Iris pigment epithelial cell (primary cell): Measurements from ENCODE around the gene SLC35F5.
"Not testable (repeated sequence)": the region's sequence is repeated elsewhere in the genome, so short reads cannot be mapped to it uniquely, and the experiment has no call there.

Source experiments
- DNase-seq: peaks from one replicate; pipeline ENCODE4 v3.0.0-alpha.2; 2011; ENCODE audit warnings: low read depth

Gene SLC35F5

GRCh38 chr2:113756355-113757137, at the start of gene SLC35F5:
SLC35F5 (minus strand) TSS chr2:113756642; CDS start chr2:113756409, 233 bp downstream.
- peak; percentile 90 for DNase-seq

DNA sequence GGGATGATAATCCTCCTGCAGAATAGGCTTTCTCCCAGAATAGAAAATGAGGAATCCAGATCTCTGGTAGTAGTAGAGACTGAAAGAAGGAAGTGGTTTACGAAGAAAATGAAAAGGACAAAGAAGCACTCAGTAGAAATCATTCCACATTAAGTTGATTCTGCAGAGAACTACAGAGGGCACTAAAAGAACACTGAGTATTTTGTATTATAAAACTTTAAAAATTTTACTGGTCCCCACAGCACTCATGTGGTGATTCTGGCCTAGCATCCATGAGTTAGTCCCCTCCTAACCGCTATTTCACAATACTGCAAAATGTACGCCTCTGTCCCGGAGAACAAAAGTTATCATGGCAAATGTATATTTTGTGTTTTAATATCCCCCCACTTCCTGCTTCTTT, 42.9 kb upstream of the SLC35F5 start:
- DNase-seq = no peak

DNA sequence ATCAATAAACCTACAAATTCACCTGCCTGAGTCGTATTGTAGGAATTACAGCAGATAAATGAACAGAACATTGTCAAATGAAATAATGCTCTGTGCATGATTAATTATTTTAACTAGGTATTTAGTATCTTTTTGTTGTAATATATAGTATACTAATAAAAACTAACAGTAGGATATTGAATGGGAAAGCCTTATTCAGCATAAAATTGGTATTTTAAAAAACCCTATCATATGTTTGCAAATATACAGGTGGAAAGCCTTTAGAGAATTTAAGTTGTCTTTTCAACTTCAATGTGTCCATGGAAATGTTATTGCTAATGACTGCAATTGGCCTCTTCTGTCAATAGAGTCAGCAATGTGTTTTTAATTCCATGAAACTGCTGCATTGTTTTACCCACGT, 40.8 kb upstream of the SLC35F5 start:
- DNase-seq = no peak

- no peak for DNase-seq
Observed at GRCh38 chr2:113796592-113797175, 40.2 kb upstream of the SLC35F5 start.

GRCh38 chr2:113795405-113795920, 39.0 kb upstream of the SLC35F5 start:
- peak; percentile 50 for DNase-seq

DNA sequence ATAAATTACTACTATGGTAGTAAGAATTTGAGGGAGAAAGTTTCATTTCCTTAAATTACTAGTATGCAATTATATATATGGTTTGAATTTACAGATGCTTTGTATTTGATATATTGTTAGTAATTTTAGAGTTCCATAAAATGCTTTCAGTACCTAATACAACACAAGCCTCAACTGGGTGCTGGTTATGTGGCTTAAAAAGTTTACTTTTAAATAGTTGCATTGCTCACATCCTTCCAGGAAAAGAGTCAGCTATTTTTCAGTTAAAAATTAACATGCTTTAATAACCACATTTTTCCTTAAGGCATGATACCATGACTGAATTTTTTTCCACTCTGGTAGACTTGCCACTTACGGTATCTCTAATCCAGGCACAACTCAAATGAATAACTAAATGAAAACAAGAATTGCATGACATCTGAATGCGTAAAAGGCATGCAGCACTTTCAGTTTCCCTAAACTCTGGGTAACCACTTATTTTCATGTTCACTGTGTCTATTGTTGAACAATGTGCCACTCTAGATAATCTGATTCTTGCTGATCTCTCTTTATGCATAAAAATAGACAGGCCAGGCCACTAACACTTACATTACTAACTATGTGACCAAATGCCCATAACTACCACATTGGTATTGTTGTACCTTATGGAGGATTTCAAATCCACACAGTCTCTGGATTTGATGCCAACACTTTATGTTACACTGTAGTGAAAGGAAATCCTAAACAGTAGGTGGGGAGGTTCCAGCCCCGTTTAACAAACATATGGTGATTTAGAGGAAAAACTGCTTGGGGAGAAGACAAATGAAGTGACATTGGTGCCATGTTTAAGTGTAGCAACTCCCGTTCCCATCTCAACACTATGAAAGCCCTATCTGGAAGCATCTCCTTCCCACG, 35.5 kb upstream of the SLC35F5 start:
- peak; percentile 35 for DNase-seq

- no peak for DNase-seq
Observed at GRCh38 chr2:113784823-113785744, 28.6 kb upstream of the SLC35F5 start.

- no peak for DNase-seq
Observed at GRCh38 chr2:113780472-113780871, 24.0 kb upstream of the SLC35F5 start.

- no peak for DNase-seq
Observed at GRCh38 chr2:113777371-113777770, 20.9 kb upstream of the SLC35F5 start.

DNA sequence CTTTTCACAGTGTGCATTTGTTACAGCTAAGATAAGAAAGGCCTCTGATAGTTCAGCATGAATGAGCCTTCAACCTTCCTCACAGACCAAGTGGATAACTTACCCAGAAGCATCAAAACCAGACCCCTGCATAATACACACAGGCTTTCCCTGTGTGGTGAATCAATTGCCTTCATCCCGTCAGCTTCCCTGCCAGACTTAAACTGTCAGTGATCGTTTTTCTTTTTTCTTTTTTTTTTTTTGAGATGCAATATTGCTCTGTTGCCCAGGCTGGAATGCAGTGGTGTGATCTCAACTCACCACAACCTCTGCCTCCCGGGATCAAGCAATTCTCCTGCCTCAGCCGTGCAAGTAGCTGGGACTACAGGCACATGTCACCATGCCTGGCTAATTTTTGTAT, 20.5 kb upstream of the SLC35F5 start:
- DNase-seq = no peak

- DNase-seq = not testable (repeated sequence)
Observed at GRCh38 chr2:113774616-113775015, 18.2 kb upstream of the SLC35F5 start.

DNA sequence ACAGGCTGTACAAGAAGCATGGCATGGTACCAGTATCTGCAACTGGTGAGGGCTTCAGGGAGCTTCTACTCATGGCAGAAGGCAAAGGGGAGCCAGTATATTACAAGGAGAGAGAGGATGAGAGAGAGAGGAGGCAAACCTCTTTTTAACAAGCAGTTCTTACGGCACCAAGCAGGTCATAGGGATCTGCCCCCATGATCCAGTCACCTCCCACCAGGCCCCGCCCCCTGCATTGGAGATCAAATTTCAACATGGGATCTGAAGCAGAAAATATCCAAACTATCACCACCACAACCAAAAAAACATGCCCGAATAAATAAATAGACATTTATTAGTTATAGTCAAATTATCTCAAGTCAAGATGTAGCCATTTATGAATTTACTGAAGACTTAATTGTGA, 14.5 kb upstream of the SLC35F5 start:
- DNase-seq = no peak

GRCh38 chr2:113769555-113769954, 13.1 kb upstream of the SLC35F5 start:
- no peak for DNase-seq

GRCh38 chr2:113768770-113769169, 12.3 kb upstream of the SLC35F5 start:
- no peak for DNase-seq

DNA sequence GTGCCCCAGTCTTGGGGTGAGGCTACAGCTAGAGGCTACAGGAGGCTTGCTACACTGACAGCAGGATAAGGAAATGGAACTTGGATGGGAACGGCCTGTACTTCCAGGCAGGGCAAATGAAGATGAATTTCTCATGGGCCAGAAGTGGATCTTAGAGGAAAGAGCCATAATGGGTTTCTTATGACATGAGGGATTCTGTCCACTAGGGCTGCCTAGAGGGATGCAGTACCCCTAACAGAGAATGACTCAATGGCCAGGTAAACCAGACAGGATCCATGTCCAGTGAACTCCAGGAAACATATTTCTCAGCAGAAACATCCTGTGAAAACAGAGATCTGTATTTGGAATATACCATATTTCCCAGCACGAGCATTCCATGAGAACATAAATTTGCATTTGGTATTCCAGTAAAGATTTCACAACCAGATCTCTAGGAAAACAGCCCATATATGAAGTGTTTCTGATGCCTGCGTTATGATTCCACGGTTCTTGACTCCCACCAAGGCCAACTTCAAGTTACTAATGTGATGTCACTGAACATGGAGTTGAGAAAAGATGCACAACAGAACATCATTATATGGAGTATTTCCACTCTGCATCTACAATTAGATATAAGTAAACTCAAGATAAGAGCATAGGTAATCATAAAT, 11.5 kb upstream of the SLC35F5 start:
- no peak for DNase-seq

DNA sequence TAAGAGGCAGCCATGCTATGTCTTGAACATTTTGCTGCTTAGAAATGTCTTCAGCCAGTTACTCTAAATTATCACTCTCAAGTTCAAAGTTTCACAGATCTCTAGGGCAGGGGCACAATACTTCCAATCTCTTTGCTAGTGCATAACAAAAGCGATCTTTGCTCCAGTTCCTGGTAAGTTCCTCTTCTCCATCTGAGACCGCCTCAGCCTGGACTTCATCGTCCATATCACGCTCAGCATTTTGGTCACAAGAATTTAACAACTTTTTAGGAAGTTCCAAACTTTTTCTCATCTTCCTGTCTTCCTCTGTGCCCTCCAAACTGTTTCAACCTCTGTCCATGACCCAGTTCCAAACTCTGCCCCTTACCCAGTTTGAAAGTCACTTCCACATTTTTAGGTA, 8.8 kb upstream of the SLC35F5 start:
- DNase-seq = no peak

GRCh38 chr2:113762377-113763118, 6.1 kb upstream of the SLC35F5 start:
- DNase-seq = peak; percentile 86

- peak; percentile 78 for DNase-seq
Observed at GRCh38 chr2:113760400-113760799, 4.0 kb upstream of the SLC35F5 start.

DNA sequence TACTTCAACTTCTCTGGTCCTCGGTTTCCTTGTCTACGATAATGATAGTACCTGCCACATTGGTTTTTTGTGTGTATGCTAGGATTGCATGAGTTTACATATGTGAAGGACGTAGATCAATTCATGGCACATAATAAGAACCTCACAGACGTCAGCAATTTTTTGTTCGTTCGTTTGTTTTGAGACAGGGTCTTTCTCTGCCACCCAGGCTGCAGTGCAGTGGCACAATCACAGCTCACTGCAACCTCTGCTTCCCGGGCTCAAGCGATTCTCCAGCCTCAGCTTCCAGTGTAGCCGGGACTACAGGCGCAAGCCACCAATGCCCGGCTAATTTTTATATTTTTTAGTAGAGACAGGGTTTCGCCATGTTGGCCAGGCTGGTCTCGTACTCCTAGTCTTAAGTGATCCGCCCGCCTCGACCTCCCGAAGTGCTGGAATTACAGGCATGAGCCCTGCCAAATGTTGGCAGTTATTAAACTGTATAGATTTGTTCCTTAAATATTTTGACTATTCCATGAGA, 756 bp upstream of the SLC35F5 start:
- DNase-seq = no peak

GRCh38 chr2:113755835-113756354, 547 bp downstream of the SLC35F5 start:
- DNase-seq = no peak
